GM12878 (cell line): Measurements from ENCODE around the gene TNFSF13. TPM values are rescaled to one million over a fixed set of nuclear protein-coding genes. Genes with fewer than 3 reads are reported as not detected.

ENCODE experiments used
- BRCA1 ChIP-seq: IDR thresholded peaks from 2 replicates; pipeline ENCODE4 v1.6.1; 2011; ENCODE audit warnings: low read depth, low read length, improper control_type of control experiment
- CEBPB ChIP-seq, 2 experiments: fragments of 150-350 bp in 1 of 2; IDR thresholded peaks; 2 replicates each; pipeline ENCODE4 v1.6.1; 2012 to 2014; ENCODE audit warnings: low read depth in 2 of 2, low read length in 2 of 2, borderline replicate concordance in 1 of 2, inconsistent platforms in 1 of 2
- HCFC1 ChIP-seq: fragments of 150-350 bp; IDR thresholded peaks from 2 replicates; pipeline ENCODE4 v1.6.1; 2014; ENCODE audit warnings: low read length
- IRF4 ChIP-seq: IDR thresholded peaks from 2 replicates; pipeline ENCODE4 v1.6.1; 2011; ENCODE audit warnings: low read depth, low read length
- JUNB ChIP-seq: IDR thresholded peaks from 2 replicates; pipeline ENCODE4 v1.6.1; 2016; ENCODE audit warnings: antibody characterized with exemption, mild to moderate bottlenecking
- MLLT1 ChIP-seq: fragments of 450-650 bp; IDR thresholded peaks from 2 replicates; pipeline ENCODE4 v1.6.1; 2016; ENCODE audit warnings: mild to moderate bottlenecking
- MXI1 ChIP-seq: fragments of 150-350 bp; IDR thresholded peaks from 2 replicates; pipeline ENCODE4 v1.6.1; 2011; ENCODE audit warnings: low read depth, mild to moderate bottlenecking, inconsistent platforms, low read length, improper control_type of control experiment
- NFYB ChIP-seq: IDR thresholded peaks from 2 replicates; pipeline ENCODE4 v1.6.1; 2011; ENCODE audit warnings: low read depth, mild to moderate bottlenecking, low read length, improper control_type of control experiment, moderate library complexity; ENCODE audit not compliant: insufficient read depth
- NR2C1 ChIP-seq: fragments of 450-650 bp; IDR thresholded peaks from 2 replicates; pipeline ENCODE4 v1.6.1; 2017; ENCODE audit warnings: antibody characterized with exemption, mild to moderate bottlenecking, moderate library complexity
- NR2F1 ChIP-seq: fragments of 450-650 bp; conservative IDR thresholded peaks from 2 replicates; pipeline ENCODE4 v1.6.1; 2017; ENCODE audit warnings: mild to moderate bottlenecking
- RAD51 ChIP-seq: fragments of 450-650 bp; IDR thresholded peaks from 2 replicates; pipeline ENCODE4 v1.6.1; 2016; ENCODE audit warnings: moderate library complexity, mild to moderate bottlenecking, inconsistent platforms
- RB1 ChIP-seq: fragments of 450-650 bp; formaldehyde crosslinking; IDR thresholded peaks from 2 replicates; pipeline ENCODE4 v1.6.1; 2017; ENCODE audit warnings: mild to moderate bottlenecking, borderline replicate concordance
- RBBP5 ChIP-seq: fragments of 200-600 bp; sonication (generic); conservative IDR thresholded peaks from 2 replicates; pipeline ENCODE4 v1.6.1; 2016
- SMC3 ChIP-seq: IDR thresholded peaks from 2 replicates; pipeline ENCODE4 v1.6.1; 2011; ENCODE audit warnings: low read length, improper control_type of control experiment, borderline replicate concordance
- SP1 ChIP-seq: IDR thresholded peaks from one replicate; pipeline ENCODE4 v1.6.1; 2011; ENCODE audit warnings: low read depth, low read length
- USF1 ChIP-seq: IDR thresholded peaks from 2 replicates; pipeline ENCODE4 v1.6.1; 2011; ENCODE audit warnings: borderline replicate concordance, low read depth, mild to moderate bottlenecking, moderate library complexity, mixed read lengths, low read length; ENCODE audit not compliant: insufficient read depth; ENCODE audit errors: extremely low read length
- WRNIP1 ChIP-seq: IDR thresholded peaks from 2 replicates; pipeline ENCODE4 v1.6.1; 2011; ENCODE audit warnings: low read depth, low read length, improper control_type of control experiment, borderline replicate concordance
- ZNF207 ChIP-seq: fragments of 450-650 bp; IDR thresholded peaks from 2 replicates; pipeline ENCODE4 v1.6.1; 2014; ENCODE audit warnings: antibody characterized with exemption, mild to moderate bottlenecking, borderline replicate concordance
- ZZZ3 ChIP-seq: IDR thresholded peaks from 2 replicates; pipeline ENCODE4 v1.6.1; 2011; ENCODE audit warnings: low read depth; ENCODE audit not compliant: control insufficient read depth, insufficient read length
- polyA plus RNA-seq, 11 experiments: library from polyadenylated mRNA; depleted of rRNA in 4 of 11; unstranded in 6 of 11; stranded (reverse) in 5 of 11; fragments of >200 nt; fragmentation: Nextera tagmentation in 4 of 11; fragmentation: Illumina TruSeq in 1 of 11; extraction: Ambion mirVana in 4 of 11; extraction: Trizol in 1 of 11; gene quantifications; 1 replicate in 1 of 11; 2 replicates in 10 of 11; pipeline versions ENCODE4 v1.2.1 to v1.2.3, GENCODE V29; 2011 to 2016; ENCODE audit warnings: inconsistent platforms in 2 of 11, missing spikeins in 2 of 11, low read depth in 1 of 11
- total RNA-seq, 4 experiments: library from RNA; depleted of rRNA in 3 of 4; stranded (reverse); fragments of >200 nt in 3 of 4; fragmentation: Illumina TruSeq in 1 of 4; extraction: Trizol in 1 of 4; gene quantifications; 2 replicates each; pipeline versions ENCODE4 v1.2.1 to v1.2.3, GENCODE V29; 2013 to 2021

The TNFSF13 gene
- total and polyA plus RNA-seq, 10 of the 15 experiments (the other 5 are each of a cell fraction or from before 2014, with no cell fraction given) = 0.56 to 14.6 (median 9.7) TPM

GRCh38 chr17:7583253-7584109 is 24.9 kb downstream of the TNFSF13 start, which contains the start of gene MPDU1 (continued):
- TF ChIP-seq USF1 = no peak
- TF ChIP-seq JUNB = no peak
- peak; percentile 88 for TF ChIP-seq MLLT1
- peak; percentile 97 for TF ChIP-seq ZNF207
- no peak; the same call in 1 of the 2 replicates for TF ChIP-seq SMC3
- TF ChIP-seq SP1 = peak; percentile 16
- peak; percentile 87 for TF ChIP-seq NR2C1
- no peak for TF ChIP-seq NR2F1
- peak; percentile 60; the same call in 1 of the 2 replicates for TF ChIP-seq RAD51
- TF ChIP-seq HCFC1 = peak; percentile 77
- TF ChIP-seq CEBPB (IDR thresholded peaks at IDR 0.05; ENCODE audit: borderline replicate concordance in 1 of 2, low read depth in 2 of 2, low read length in 2 of 2) = no peak
- peak; percentile 100 for TF ChIP-seq MXI1
- no peak for TF ChIP-seq BRCA1
- no peak; the same call in 1 of the 2 replicates for TF ChIP-seq WRNIP1
- TF ChIP-seq RB1 = peak; percentile 87; the same call in 1 of the 2 replicates
- no peak for TF ChIP-seq ZZZ3
- no peak for TF ChIP-seq RBBP5
- TF ChIP-seq IRF4 = no peak; the same call in 1 of the 2 replicates
- no peak for TF ChIP-seq NFYB
